HG03103 (cell line): ENCODE measurements around the gene CRY2.

Source experiments
- ATAC-seq: cut with Tn5 transposase; IDR thresholded peaks from one replicate; pipeline ENCODE4 v1.9.1; 2021; ENCODE audit warnings: low read depth; ENCODE audit not compliant: unreplicated experiment

Gene CRY2

DNA sequence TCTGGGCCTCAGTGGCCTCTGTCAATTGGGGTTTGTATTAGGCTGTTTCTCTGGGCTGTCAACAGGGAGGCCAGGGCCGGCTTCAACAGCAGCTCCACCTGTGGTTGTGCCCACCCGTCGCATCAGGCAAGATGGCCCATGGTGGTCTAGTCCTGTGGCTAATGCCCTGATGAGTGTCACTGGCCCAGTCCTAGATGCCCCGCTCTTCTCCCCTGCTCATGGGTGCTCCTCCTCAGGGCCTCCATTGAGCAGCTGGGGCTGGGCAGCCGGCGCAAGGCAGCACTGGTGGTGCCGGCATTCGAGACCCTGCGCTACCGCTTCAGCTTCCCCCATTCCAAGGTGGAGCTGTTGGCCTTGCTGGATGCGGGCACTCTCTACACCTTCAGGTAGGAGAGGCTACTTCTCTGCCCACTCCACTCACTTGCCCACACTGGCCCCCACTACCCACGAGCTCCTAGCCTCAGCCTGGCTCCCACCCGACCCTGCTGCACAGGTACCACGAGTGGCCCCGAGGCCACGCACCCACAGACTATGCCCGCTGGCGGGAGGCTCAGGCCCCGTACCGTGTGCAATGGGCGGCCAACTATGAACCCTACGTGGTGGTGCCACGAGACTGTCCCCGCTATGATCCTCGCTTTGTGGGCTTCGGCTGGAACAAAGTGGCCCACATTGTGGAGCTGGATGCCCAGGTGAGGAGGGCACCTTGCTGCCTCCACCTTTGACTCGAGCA, 80.6 kb downstream of the CRY2 start:
- ATAC-seq = no peak

GRCh38 chr11:45928535-45929215, 81.4 kb downstream of the CRY2 start:
- ATAC-seq = no peak

DNA sequence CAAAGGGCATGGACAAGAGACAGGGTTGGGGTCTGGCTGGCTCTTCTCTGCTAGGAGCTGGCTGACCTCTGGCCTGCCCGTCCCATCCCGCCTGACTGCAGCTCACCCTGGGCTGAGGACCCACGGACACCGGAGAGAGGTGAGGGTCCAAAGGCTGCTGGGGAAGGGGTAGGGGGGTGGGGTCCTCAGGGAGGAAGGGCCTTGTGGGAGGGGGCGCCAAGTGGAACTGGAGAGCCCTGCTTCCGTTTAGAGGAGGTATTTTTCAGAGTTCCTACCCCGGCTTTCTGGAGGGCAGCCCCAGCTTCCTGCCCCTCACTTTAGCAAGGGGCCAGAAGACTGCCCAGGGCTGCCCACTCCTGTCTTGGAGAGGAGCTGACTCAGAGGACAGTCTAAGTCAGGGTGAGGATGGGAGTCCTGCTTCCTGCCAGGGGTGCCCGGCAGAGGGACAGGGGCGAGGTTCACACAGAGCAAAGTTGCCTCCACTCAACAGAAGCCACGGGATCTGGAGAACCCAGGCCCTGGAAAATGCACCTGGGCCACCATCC, 82.3 kb downstream of the CRY2 start:
- no peak for ATAC-seq

- peak; percentile 93 for ATAC-seq
Observed at GRCh38 chr11:45930031-45930794, 82.9 kb downstream of the CRY2 start.

DNA sequence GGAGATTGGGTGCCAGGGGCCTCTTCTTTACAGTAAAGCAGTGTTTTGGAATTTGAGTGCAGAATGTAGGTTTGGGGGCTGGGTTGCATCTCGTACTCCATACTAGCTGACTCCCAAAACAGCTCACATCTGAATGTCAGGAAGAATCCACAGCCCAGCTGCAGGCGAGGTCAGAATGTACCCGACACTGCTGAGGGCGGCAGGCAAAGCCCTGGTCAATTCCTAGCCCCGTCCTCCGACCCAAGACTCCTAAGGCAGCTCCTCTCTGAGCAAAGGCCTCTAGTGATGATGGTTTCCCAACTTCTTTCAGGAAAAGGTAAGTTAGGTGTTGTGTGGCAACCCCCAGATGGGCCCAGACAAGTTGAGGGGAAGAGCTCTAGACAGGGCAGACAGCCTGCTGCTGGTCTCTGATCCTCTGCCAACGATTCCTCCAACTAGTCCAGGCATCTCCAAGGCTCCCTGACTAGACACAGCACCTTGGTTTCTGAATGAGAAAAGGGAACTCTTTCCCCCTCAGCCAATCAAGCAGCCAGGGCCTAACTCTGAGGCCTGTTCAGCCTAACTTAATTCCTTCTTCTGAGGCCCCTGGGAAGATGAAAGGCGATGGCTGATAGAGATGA, 83.8 kb downstream of the CRY2 start:
- no peak for ATAC-seq

DNA sequence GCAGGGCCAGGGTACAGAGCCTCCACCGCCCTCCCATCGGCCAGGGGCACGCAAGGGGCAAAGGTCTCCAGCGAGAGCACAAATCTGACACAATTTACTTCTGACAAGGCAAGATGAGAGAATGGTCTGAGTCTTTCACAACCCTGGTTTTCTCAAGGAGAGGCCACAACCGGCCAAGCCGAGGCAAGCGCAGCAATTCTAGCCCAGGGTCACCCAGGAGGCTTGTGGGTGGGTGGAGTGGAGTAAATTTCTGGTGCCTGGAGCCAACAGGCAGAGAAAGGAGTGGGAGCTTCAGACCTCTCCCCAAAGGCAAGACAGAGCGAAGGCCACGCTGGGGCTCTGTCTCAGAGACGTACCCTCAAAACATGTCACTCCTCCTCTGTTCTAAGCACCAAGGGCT, 84.5 kb downstream of the CRY2 start:
- no peak for ATAC-seq

DNA sequence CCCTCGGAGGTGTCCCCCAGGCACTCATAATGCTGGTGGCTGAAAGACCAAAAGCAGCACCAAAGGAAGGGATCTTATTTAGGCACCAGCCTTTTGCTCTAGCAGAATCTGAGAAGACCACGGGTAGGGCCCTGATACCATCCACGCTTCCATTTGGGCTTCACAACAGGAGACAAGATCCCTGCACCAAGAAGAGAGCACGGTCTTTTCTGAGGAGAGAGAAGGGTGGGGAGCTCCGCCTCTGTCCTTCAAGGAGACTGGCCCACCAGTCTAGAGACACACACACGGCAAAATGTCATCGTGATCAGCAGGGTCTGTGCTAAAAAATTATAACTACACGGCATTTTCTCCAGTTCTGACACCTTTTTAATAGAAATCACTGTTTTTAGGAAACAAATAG, 84.9 kb downstream of the CRY2 start:
- no peak for ATAC-seq
